Ammon's horn (tissue), 1 donor: Measurements from ENCODE around the gene DLEC1.

ENCODE experiments used
- DNase-seq: peaks from one replicate; pipeline ENCODE4 v3.0.0-alpha.2; 2016; ENCODE audit warnings: low spot score

DLEC1 gene

GRCh38 chr3:38108649-38109579 lies 69.9 kb downstream of the DLEC1 start:
- no peak for DNase-seq

- no peak for DNase-seq
Observed at GRCh38 chr3:38109580-38110313, 70.7 kb downstream of the DLEC1 start.

GRCh38 chr3:38110314-38111050 lies 71.5 kb downstream of the DLEC1 start:
- DNase-seq = no peak

- no peak for DNase-seq
Observed at GRCh38 chr3:38111201-38111600, 72.2 kb downstream of the DLEC1 start.

- DNase-seq = no peak
Observed at GRCh38 chr3:38111696-38112377, 72.8 kb downstream of the DLEC1 start.

- DNase-seq = no peak
Observed at GRCh38 chr3:38112378-38112761, 73.4 kb downstream of the DLEC1 start.

- DNase-seq = no peak
Observed at GRCh38 chr3:38114052-38114874, 75.3 kb downstream of the DLEC1 start.

GRCh38 chr3:38114875-38115644 lies 76.1 kb downstream of the DLEC1 start:
- no peak for DNase-seq

- DNase-seq = no peak
Observed at GRCh38 chr3:38115645-38116427, 76.8 kb downstream of the DLEC1 start.

- DNase-seq = no peak
Observed at GRCh38 chr3:38116471-38117162, 77.6 kb downstream of the DLEC1 start.

GRCh38 chr3:38117163-38117716 lies 78.2 kb downstream of the DLEC1 start:
- no peak for DNase-seq

GRCh38 chr3:38117748-38118420 lies 78.9 kb downstream of the DLEC1 start:
- DNase-seq = peak; percentile 63

GRCh38 chr3:38118421-38119247 lies 79.6 kb downstream of the DLEC1 start:
- no peak for DNase-seq

- no peak for DNase-seq
Observed at GRCh38 chr3:38119248-38119544, 80.2 kb downstream of the DLEC1 start.

GRCh38 chr3:38119821-38120692 lies 81.0 kb downstream of the DLEC1 start:
- DNase-seq = no peak
